PC-3 (cell line): ENCODE measurements around the gene GDAP2. TPM values are rescaled to one million over a fixed set of nuclear protein-coding genes. Genes with fewer than 3 reads are reported as not detected.

Source experiments
- ATAC-seq: fragments of 200-7000 bp; cut with Tn5 transposase; 2 replicates; pipeline ENCODE4 v1.9.1; 2020; ENCODE audit warnings: mild to moderate bottlenecking, moderate library complexity
- BruUV-seq: library from RNA; stranded (reverse); fragments of 400-500 nt; replicated peaks from 2 replicates; lab custom pipeline; 2021; lab: Mats Ljungman, UMichigan
- CTCF ChIA-PET: fragments of 300-600 bp; sonication (Branson Sonifier 250); formaldehyde crosslinking; loops from one replicate; lab custom pipeline; 2022; ENCODE audit warnings: antibody characterized with exemption; lab: Charles Lee
- POLR2A ChIA-PET: fragments of 300-600 bp; sonication (Branson Sonifier 250); formaldehyde crosslinking; loops from one replicate; lab custom pipeline; 2022; ENCODE audit warnings: antibody characterized with exemption; ENCODE audit not compliant: unreplicated experiment; lab: Charles Lee
- DNase-seq: peaks from one replicate; pipeline ENCODE4 v3.0.0-alpha.2; 2015
- H2AFZ ChIP-seq: fragments of 300-600 bp; sonication (generic); 2 replicates; pipeline ENCODE4 v1.6.0; 2016; ENCODE audit warnings: antibody characterized with exemption, low read length
- H3F3A ChIP-seq: fragments of 300-600 bp; sonication (generic); one replicate; pipeline ENCODE4 v1.6.0; 2017; ENCODE audit warnings: antibody characterized with exemption, low read length, control low read depth, mild to moderate bottlenecking; ENCODE audit not compliant: unreplicated experiment
- H3K27ac ChIP-seq: fragments of 300-600 bp; sonication (generic); 2 replicates; pipeline ENCODE4 v1.5.1; 2016; ENCODE audit warnings: mild to moderate bottlenecking, low read length
- H3K27me3 ChIP-seq: fragments of 300-600 bp; sonication (generic); 2 replicates; pipeline ENCODE4 v1.6.1; 2016; ENCODE audit warnings: low read length, mixed read lengths
- H3K36me3 ChIP-seq: fragments of 300-600 bp; sonication (generic); 2 replicates; pipeline ENCODE4 v1.6.1; 2016; ENCODE audit warnings: low read depth, mixed run types, low read length, mixed read lengths
- H3K4me1 ChIP-seq: fragments of 300-600 bp; sonication (generic); 2 replicates; pipeline ENCODE4 v1.5.1; 2016; ENCODE audit warnings: low read length; ENCODE audit not compliant: insufficient read depth
- H3K4me2 ChIP-seq: fragments of 300-600 bp; sonication (generic); 2 replicates; pipeline ENCODE4 v1.6.0; 2016; ENCODE audit warnings: low read length
- H3K4me3 ChIP-seq: fragments of 300-600 bp; sonication (generic); 2 replicates; pipeline ENCODE4 v1.5.1; 2016; ENCODE audit warnings: mild to moderate bottlenecking, low read length, mixed read lengths
- H3K79me2 ChIP-seq: fragments of 300-600 bp; sonication (generic); 2 replicates; pipeline ENCODE4 v1.6.1; 2017; ENCODE audit warnings: low read length, mixed read lengths
- H3K9ac ChIP-seq: fragments of 300-600 bp; sonication (generic); 2 replicates; pipeline ENCODE4 v1.6.0; 2016; ENCODE audit warnings: mild to moderate bottlenecking, low read length
- H3K9me2 ChIP-seq: fragments of 300-600 bp; sonication (generic); replicated peaks from 2 replicates; pipeline ENCODE4 v1.6.1; 2016; ENCODE audit warnings: mixed run types, low read length, mixed read lengths
- H3K9me3 ChIP-seq: fragments of 300-600 bp; sonication (generic); 2 replicates; pipeline ENCODE4 v1.6.1; 2016; ENCODE audit warnings: low read length, mixed read lengths
- H4K20me1 ChIP-seq: fragments of 300-600 bp; sonication (generic); 2 replicates; pipeline ENCODE4 v1.6.1; 2016; ENCODE audit warnings: low read length, mixed read lengths
- EZH2 ChIP-seq: fragments of 300-600 bp; sonication (generic); IDR thresholded peaks from one replicate; pipeline ENCODE4 v1.6.1; 2017; ENCODE audit warnings: antibody characterized with exemption, mild to moderate bottlenecking, low read length; ENCODE audit not compliant: unreplicated experiment
- EZH2phosphoT487 ChIP-seq: fragments of 300-600 bp; sonication (generic); IDR thresholded peaks from 2 replicates; pipeline ENCODE4 v1.6.1; 2018; ENCODE audit warnings: mild to moderate bottlenecking, antibody characterized with exemption, low read length, borderline replicate concordance
- intact Hi-C: fragments of 100-400 bp; cut with micrococcal nuclease; formaldehyde crosslinking; loops from 2 replicates; pipeline ENCODE4 v1.9.0; 2023
- total RNA-seq: library from RNA; depleted of rRNA; stranded (reverse); fragments of >200 nt; gene quantifications from 2 replicates; pipeline ENCODE4 v1.2.3, GENCODE V29; 2014
- TF ChIP-seq, protein P1 (sequence below): fragments of 300-600 bp; sonication (generic); conservative IDR thresholded peaks from 2 replicates; pipeline ENCODE4 v1.5.1; 2017; ENCODE audit warnings: antibody characterized with exemption, low read depth, mild to moderate bottlenecking, low read length

GDAP2 gene
- total RNA-seq, 1 experiment from 2014 or later, result 20.7 TPM

DNA sequence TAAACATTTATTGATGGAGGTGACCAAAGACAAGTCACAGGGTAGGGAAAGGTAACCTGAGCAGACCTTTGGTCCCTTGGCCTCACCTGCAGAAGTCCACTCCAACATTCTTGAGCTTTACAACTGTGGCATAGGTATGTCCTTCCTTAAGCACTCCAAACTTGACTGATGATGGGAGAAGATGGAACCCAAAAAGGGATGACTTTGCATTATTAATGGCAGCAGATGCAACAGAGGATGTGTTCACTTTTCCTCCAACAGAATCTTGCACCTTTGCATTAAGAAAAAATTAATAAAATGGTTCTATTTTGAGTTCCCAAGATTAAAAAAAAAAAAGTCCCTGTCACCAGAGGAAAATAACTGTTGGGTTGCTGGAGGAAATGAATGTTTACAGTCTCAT lies 42.4 kb upstream of the GDAP2 start:
- no peaks in the 10 kb centered on the region for H3F3A ChIP-seq
- H3K4me2 ChIP-seq, result no peak overlapping the region
- CTCF ChIA-PET, result no interaction called here
- BruUV-seq, result no TSS peak
- H3K9me2 ChIP-seq, result no peaks in the 10 kb centered on the region
- H4K20me1 ChIP-seq, result no peaks in the 10 kb centered on the region
- intact Hi-C loops, result no loop called here
- no peak overlapping the region for H3K9ac ChIP-seq
- ATAC-seq (no peak), DNase-seq (no peak)
- H3K79me2 ChIP-seq, result no peaks in the 10 kb centered on the region
- H3K4me3 ChIP-seq, result no peak overlapping the region
- H3K27me3 ChIP-seq, result no peaks in the 10 kb centered on the region
- TF ChIP-seq EZH2phosphoT487, result no peak
- TF ChIP-seq, protein P1, sequence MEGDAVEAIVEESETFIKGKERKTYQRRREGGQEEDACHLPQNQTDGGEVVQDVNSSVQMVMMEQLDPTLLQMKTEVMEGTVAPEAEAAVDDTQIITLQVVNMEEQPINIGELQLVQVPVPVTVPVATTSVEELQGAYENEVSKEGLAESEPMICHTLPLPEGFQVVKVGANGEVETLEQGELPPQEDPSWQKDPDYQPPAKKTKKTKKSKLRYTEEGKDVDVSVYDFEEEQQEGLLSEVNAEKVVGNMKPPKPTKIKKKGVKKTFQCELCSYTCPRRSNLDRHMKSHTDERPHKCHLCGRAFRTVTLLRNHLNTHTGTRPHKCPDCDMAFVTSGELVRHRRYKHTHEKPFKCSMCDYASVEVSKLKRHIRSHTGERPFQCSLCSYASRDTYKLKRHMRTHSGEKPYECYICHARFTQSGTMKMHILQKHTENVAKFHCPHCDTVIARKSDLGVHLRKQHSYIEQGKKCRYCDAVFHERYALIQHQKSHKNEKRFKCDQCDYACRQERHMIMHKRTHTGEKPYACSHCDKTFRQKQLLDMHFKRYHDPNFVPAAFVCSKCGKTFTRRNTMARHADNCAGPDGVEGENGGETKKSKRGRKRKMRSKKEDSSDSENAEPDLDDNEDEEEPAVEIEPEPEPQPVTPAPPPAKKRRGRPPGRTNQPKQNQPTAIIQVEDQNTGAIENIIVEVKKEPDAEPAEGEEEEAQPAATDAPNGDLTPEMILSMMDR, result no peak
- no peak for TF ChIP-seq EZH2
- POLR2A ChIA-PET, result no interaction called here
- no peaks in the 10 kb centered on the region for H3K9me3 ChIP-seq
- H3K4me1 ChIP-seq, result no peaks in the 10 kb centered on the region
- no peaks in the 10 kb centered on the region for H3K36me3 ChIP-seq
- no peak overlapping the region for H3K27ac ChIP-seq
- no peak overlapping the region for H2AFZ ChIP-seq

DNA sequence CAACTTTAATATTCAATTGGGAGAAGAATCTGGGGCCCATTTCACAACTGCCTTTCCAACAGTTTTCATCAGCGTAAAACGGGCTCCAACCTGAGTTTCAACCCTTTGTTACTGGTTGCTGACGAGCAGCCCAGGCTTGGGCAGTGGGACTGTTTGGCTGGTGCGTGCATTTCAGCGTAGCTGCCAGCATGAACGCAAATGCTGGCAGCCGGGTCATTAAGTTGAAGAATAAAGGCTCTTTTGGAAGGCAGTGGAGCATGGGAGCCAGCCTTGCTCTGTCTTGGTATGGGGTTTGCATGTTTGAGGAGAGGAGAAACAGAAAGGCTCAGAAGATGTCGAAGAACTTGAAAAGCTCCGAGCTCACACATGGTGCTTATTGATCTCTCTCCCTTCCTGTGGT lies 40.8 kb upstream of the GDAP2 start:
- H3K9ac ChIP-seq, result no peak overlapping the region
- H3K9me3 ChIP-seq, result no peaks in the 10 kb centered on the region
- no TSS peak for BruUV-seq
- H3K9me2 ChIP-seq, result no peaks in the 10 kb centered on the region
- no peaks in the 10 kb centered on the region for H4K20me1 ChIP-seq
- no peaks in the 10 kb centered on the region for H3K36me3 ChIP-seq
- ATAC-seq, result no peak
- H3K27me3 ChIP-seq, result no peaks in the 10 kb centered on the region
- H3F3A ChIP-seq, result no peaks in the 10 kb centered on the region
- no peaks in the 10 kb centered on the region for H3K4me1 ChIP-seq
- no peaks in the 10 kb centered on the region for H3K79me2 ChIP-seq
- TF ChIP-seq, protein P1, result no peak
- TF ChIP-seq EZH2 (no peak), EZH2phosphoT487 (no peak)
- intact Hi-C loops, result no loop called here
- POLR2A ChIA-PET, result no interaction called here
- no peak overlapping the region for H3K4me2 ChIP-seq
- no peak overlapping the region for H3K27ac ChIP-seq
- no peak overlapping the region for H2AFZ ChIP-seq
- no peak for DNase-seq
- no peak overlapping the region for H3K4me3 ChIP-seq
- CTCF ChIA-PET, result no interaction called here

DNA sequence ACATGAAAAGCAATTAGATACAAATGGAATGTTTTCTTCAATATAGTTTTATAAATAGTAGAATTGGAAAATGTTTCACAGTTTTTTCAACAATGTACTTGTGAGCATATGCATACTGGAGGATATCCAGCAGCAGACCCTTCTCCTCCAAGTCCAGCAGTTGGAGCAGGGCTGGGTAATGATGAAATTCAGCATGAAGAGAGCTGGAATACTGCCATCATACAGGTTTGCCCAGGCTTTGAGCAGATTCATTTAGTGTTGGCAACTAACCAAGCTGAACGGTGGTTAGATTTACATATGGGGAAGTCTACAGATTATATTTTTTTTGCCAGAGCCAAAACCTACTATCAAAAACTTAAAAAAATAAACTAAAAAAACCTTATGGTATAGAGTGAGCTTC lies 38.5 kb upstream of the GDAP2 start:
- Histone ChIP-seq H3K9me2 (no peaks in the 10 kb centered on the region), H3K9ac (no peak overlapping the region), H3K27me3 (no peaks in the 10 kb centered on the region), H3K4me2 (no peak overlapping the region), H2AFZ (no peak overlapping the region), H3K4me3 (no peak overlapping the region), H3K27ac (no peak overlapping the region), H3K36me3 (no peaks in the 10 kb centered on the region), H3F3A (no peaks in the 10 kb centered on the region), H3K79me2 (no peaks in the 10 kb centered on the region), H4K20me1 (no peaks in the 10 kb centered on the region), H3K4me1 (no peaks in the 10 kb centered on the region), H3K9me3 (no peaks in the 10 kb centered on the region)
- intact Hi-C loops, result no loop called here
- DNase-seq (no peak), ATAC-seq (no peak)
- no peak for TF ChIP-seq EZH2phosphoT487
- TF ChIP-seq, protein P1, result no peak
- TF ChIP-seq EZH2, result no peak
- BruUV-seq, result no TSS peak
- POLR2A ChIA-PET, result interaction anchor here (0.6 kb wide), 1 partner anchor 32 kb away, joined by 4 read pairs; no protein-coding TSS in a partner anchor
- CTCF ChIA-PET, result no interaction called here
